Measurements from ENCODE around the gene TMEM62.
"Not testable (repeated sequence)": the region's sequence is repeated elsewhere in the genome, so short reads cannot be mapped to it uniquely, and the experiment has no call there.

The TMEM62 gene

GRCh38 chr15:43209059-43209824, 75.9 kb downstream of the TMEM62 start:
- no peak for DNase-seq (ENCODE audit: low read depth in 3 of 3)

GRCh38 chr15:43210172-43210745, 76.9 kb downstream of the TMEM62 start:
- DNase-seq (ENCODE audit: low read depth in 3 of 3), result no peak

GRCh38 chr15:43210807-43211206, 77.4 kb downstream of the TMEM62 start:
- DNase-seq (ENCODE audit: low read depth in 3 of 3), result no peak

GRCh38 chr15:43211224-43211735, 77.9 kb downstream of the TMEM62 start:
- DNase-seq (ENCODE audit: low read depth in 3 of 3), result no peak

GRCh38 chr15:43212299-43212698, 78.9 kb downstream of the TMEM62 start:
- DNase-seq (ENCODE audit: low read depth in 3 of 3), result no peak

- no peak for DNase-seq (ENCODE audit: low read depth in 3 of 3)
Measured at GRCh38 chr15:43212951-43213350, 79.6 kb downstream of the TMEM62 start.

GRCh38 chr15:43213466-43213865, 80.1 kb downstream of the TMEM62 start:
- no peak for DNase-seq (ENCODE audit: low read depth in 3 of 3)

- DNase-seq (ENCODE audit: low read depth in 3 of 3), result no peak
Measured at GRCh38 chr15:43214169-43214568, 80.8 kb downstream of the TMEM62 start.

GRCh38 chr15:43214592-43215295, 81.4 kb downstream of the TMEM62 start:
- DNase-seq (ENCODE audit: low read depth in 3 of 3), result no peak

- DNase-seq (ENCODE audit: low read depth in 3 of 3), result no peak
Measured at GRCh38 chr15:43215961-43216360, 82.6 kb downstream of the TMEM62 start.

- peak in 1 of 3 donors; percentile 6 for DNase-seq (ENCODE audit: low read depth in 3 of 3)
Measured at GRCh38 chr15:43218908-43219706, 85.7 kb downstream of the TMEM62 start.

- no peak for DNase-seq (ENCODE audit: low read depth in 3 of 3)
Measured at GRCh38 chr15:43219929-43220928, 86.8 kb downstream of the TMEM62 start.

GRCh38 chr15:43220991-43221403, 87.6 kb downstream of the TMEM62 start, which contains the start of gene EPB42:
TSS of gene EPB42 (minus strand) at chr15:43221018. CDS start at chr15:43220825, 193 bp downstream.
- no peak for DNase-seq (ENCODE audit: low read depth in 3 of 3)

GRCh38 chr15:43221422-43221821, 88.0 kb downstream of the TMEM62 start:
- no peak for DNase-seq (ENCODE audit: low read depth in 3 of 3)

- DNase-seq (ENCODE audit: low read depth in 3 of 3), result peak in 2 of 3 donors; percentile 25
Measured at GRCh38 chr15:43225201-43225949, 92.0 kb downstream of the TMEM62 start.

- not testable (repeated sequence) for DNase-seq (ENCODE audit: low read depth in 3 of 3)
Measured at GRCh38 chr15:43225950-43226255, 92.5 kb downstream of the TMEM62 start.

GRCh38 chr15:43226436-43227305, 93.3 kb downstream of the TMEM62 start:
- no peak for DNase-seq (ENCODE audit: low read depth in 3 of 3)

- no peak for DNase-seq (ENCODE audit: low read depth in 3 of 3)
Measured at GRCh38 chr15:43229977-43230376, 96.6 kb downstream of the TMEM62 start.

- no peak for DNase-seq (ENCODE audit: low read depth in 3 of 3)
Measured at GRCh38 chr15:43230640-43231115, 97.3 kb downstream of the TMEM62 start.

Data from stimulated activated CD4-positive, alpha-beta T cell treated with anti-CD3 and anti-CD28 coated beads, TNF-alpha, amount 100 ng/mL, for 48 hours (primary cell).